Measurements from ENCODE around the gene CHRNB4.

The CHRNB4 gene

DNA sequence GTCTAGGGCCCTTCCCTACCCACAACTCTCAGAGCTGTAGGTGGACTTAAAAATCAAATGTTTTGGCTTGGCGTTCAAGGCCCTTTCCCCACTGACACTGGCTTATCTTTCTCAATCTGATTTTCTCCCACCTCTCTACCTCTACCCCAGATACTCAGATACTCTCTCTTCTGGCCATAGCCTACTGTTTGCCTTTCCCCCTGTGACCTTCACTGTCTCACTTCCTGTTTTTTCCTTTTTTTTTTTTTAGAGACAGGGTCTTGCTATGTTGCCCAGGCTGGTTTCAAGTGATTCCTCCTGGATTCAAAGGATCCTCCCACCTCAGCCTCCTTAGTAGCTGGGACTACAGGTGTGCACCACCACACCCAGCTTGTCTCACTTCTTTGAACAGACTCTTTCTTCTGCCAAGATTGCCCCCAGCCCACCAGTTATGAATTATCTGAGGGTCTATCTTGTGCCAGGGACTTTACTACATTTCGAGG lies 4.6 kb downstream of the CHRNB4 start:
- Histone ChIP-seq H3K4me2 (ENCODE audit: low read length) (no peak overlapping the region), H3K27me3 (ENCODE audit: control insufficient read depth, insufficient read depth, low read length) (no peaks in the 10 kb centered on the region), H3K9me3 (ENCODE audit: control insufficient read depth, low read length) (no peaks in the 10 kb centered on the region), H3K4me3 (ENCODE audit: low read depth, low read length) (no peak overlapping the region), H3K27ac (no peak overlapping the region), H3K4me1 (no peaks in the 10 kb centered on the region), H2AFZ (no peak overlapping the region), H3K79me2 (no peaks in the 10 kb centered on the region), H3K9ac (no peak overlapping the region), H3K36me3 (ENCODE audit: control insufficient read depth, insufficient read depth, low read length) (no peaks in the 10 kb centered on the region)
- TF ChIP-seq, protein P1, sequence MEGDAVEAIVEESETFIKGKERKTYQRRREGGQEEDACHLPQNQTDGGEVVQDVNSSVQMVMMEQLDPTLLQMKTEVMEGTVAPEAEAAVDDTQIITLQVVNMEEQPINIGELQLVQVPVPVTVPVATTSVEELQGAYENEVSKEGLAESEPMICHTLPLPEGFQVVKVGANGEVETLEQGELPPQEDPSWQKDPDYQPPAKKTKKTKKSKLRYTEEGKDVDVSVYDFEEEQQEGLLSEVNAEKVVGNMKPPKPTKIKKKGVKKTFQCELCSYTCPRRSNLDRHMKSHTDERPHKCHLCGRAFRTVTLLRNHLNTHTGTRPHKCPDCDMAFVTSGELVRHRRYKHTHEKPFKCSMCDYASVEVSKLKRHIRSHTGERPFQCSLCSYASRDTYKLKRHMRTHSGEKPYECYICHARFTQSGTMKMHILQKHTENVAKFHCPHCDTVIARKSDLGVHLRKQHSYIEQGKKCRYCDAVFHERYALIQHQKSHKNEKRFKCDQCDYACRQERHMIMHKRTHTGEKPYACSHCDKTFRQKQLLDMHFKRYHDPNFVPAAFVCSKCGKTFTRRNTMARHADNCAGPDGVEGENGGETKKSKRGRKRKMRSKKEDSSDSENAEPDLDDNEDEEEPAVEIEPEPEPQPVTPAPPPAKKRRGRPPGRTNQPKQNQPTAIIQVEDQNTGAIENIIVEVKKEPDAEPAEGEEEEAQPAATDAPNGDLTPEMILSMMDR (IDR thresholded peaks at IDR 0.05): no peak

DNA sequence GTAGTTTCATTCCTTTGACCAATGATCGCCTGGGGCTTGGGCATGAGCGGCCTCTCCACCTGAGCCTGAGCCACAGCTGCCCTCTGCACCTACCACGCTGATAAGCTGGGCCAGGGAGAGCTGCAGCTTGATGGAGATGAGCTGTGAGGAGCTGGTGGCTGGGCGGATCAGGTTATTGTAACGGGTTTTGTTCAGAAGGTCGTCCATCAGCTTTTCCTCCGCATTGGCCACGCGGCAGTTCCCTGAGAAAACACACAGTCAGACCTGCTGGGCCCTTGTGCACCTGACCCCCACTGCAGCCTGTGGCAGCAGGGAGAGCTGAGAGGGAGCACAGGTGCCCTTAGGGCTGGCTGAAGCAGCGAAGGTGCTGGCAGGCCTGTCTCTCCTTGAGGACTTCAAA lies 5.7 kb downstream of the CHRNB4 start:
- Histone ChIP-seq H3K9me3 (ENCODE audit: control insufficient read depth, low read length) (no peaks in the 10 kb centered on the region), H2AFZ (no peak overlapping the region), H3K4me3 (ENCODE audit: low read depth, low read length) (no peak overlapping the region), H3K79me2 (no peaks in the 10 kb centered on the region), H3K27ac (no peak overlapping the region), H3K9ac (no peak overlapping the region), H3K27me3 (ENCODE audit: control insufficient read depth, insufficient read depth, low read length) (no peaks in the 10 kb centered on the region), H3K4me1 (no peaks in the 10 kb centered on the region), H3K36me3 (ENCODE audit: control insufficient read depth, insufficient read depth, low read length) (no peaks in the 10 kb centered on the region), H3K4me2 (ENCODE audit: low read length) (no peak overlapping the region)
- TF ChIP-seq, protein P1 (IDR thresholded peaks at IDR 0.05): no peak

DNA sequence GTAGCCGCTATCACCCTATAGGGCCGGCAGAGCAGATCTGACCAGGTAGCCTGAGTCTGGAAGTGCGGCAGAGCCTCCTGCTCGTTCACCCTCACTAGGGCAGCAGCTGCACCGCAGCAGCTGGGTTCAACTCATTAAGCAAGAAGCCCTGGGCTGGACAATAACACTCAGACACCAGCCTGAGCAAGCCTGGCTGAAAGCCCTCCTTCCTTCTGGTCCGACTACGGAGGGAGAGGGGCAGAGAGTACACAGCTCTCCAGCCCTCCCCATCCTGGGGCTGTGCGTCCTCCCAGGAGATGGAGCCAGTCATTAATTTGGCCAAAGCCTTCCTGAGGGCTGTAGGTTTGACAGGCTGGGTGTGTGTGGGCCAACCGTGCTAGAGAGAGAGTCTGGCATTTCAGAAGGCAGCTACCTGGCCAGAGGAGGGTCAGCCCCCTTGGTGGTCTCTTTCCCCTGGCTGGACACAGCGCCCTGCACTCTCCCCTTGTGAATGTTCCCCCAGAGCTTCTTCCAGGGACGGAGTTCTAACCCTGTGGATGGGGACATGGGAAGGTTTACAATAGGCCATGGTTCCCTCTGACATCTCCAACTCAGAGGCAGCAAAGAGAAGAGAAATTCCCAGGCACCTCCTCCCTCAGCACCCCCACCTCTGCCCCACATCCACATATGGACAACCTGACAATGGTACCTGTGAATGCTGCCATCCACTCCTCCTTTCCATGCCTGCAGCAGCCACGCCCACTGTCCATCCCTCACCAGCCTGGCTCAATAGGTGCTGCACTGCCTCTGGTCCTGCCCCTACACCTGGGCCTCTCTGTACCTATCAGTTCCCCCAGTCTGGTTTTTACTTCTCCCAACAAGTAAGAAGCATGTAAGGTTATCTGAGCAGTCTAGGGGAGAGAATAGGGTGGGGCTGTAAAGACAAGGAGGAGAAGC lies 6.5 kb downstream of the CHRNB4 start:
- H3K9ac ChIP-seq: no peak overlapping the region
- no peaks in the 10 kb centered on the region for H3K4me1 ChIP-seq
- H3K79me2 ChIP-seq: no peaks in the 10 kb centered on the region

DNA sequence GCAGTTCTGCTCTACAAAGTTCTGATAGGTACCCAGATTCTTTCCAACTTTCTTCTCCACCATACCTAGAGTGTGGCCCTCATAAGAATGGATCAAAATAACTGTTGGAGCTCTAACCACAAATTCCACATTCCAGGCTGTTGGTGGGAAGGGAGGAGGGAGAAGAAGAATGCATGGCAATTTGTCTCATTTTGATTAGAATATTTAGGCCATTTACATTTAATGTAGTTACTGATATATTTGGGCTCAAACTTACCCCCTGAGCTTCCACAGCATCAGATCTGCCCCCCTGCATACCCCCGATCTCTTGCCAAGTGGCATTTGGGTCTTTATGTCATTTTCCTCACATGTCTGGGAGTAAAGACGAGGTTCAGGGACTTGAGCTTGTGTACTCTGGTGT lies 7.7 kb downstream of the CHRNB4 start:
- H2AFZ ChIP-seq: no peak overlapping the region
- no peaks in the 10 kb centered on the region for H3K4me1 ChIP-seq
- no peak overlapping the region for H3K4me2 ChIP-seq (ENCODE audit: low read length)
- no peak overlapping the region for H3K4me3 ChIP-seq (ENCODE audit: low read depth, low read length)
- no peaks in the 10 kb centered on the region for H3K36me3 ChIP-seq (ENCODE audit: control insufficient read depth, insufficient read depth, low read length)
- no peaks in the 10 kb centered on the region for H3K79me2 ChIP-seq
- H3K9me3 ChIP-seq (ENCODE audit: control insufficient read depth, low read length): no peaks in the 10 kb centered on the region
- H3K9ac ChIP-seq: no peak overlapping the region
- TF ChIP-seq, protein P1 (IDR thresholded peaks at IDR 0.05): no peak
- H3K27ac ChIP-seq: no peak overlapping the region
- H3K27me3 ChIP-seq (ENCODE audit: control insufficient read depth, insufficient read depth, low read length): no peaks in the 10 kb centered on the region

More for the DNA sequence above, 6.5 kb downstream of the CHRNB4 start:
- Histone ChIP-seq H2AFZ (no peak overlapping the region), H3K4me2 (ENCODE audit: low read length) (no peak overlapping the region), H3K36me3 (ENCODE audit: control insufficient read depth, insufficient read depth, low read length) (no peaks in the 10 kb centered on the region), H3K27me3 (ENCODE audit: control insufficient read depth, insufficient read depth, low read length) (no peaks in the 10 kb centered on the region), H3K9me3 (ENCODE audit: control insufficient read depth, low read length) (no peaks in the 10 kb centered on the region), H3K4me3 (ENCODE audit: low read depth, low read length) (no peak overlapping the region), H3K27ac (no peak overlapping the region)
- TF ChIP-seq, protein P1 (IDR thresholded peaks at IDR 0.05): no peak

Data from parathyroid adenoma (tissue), 2 donors.